Sciatic nerve (tissue), 2 donors: Measurements from ENCODE around the gene TMLHE. TPM values are rescaled to one million over a fixed set of nuclear protein-coding genes. Genes with fewer than 3 reads are reported as not detected.
"Not testable (repeated sequence)": the region's sequence is repeated elsewhere in the genome, so short reads cannot be mapped to it uniquely, and the experiment has no call there.

Source experiments
- ATAC-seq: fragments of 200-7000 bp; cut with Tn5 transposase; one replicate; pipeline ENCODE4 v1.9.1; 2020; ENCODE audit warnings: mild to moderate bottlenecking, moderate library complexity
- DNase-seq: peaks from one replicate; pipeline ENCODE4 v3.0.0-alpha.2; 2020; ENCODE audit warnings: low spot score
- intact Hi-C: fragments of 100-400 bp; cut with DNase I; formaldehyde crosslinking; loops from one replicate; pipeline ENCODE4 v1.14.2; 2022
- microRNA-seq: library from miRNA; unstranded; fragments of <30 nt; microRNA quantifications from one replicate; pipeline ENCODE4 v1.2.0, GENCODE V29; 2020
- total RNA-seq: library from RNA; stranded (reverse); fragmentation: NEBNext Ultra II Directional; extraction: Animal tissue kit (Norgen Biotek cat#: 25700); gene quantifications from one replicate; pipeline ENCODE4 v1.2.1, GENCODE V29; 2021
- donor health status: DM: no; HTN: no; CAD: no.
- donor health status: DM: no; HTN: no; CAD: no.

The TMLHE gene
- total RNA-seq, 1 donor from 2014 or later = 20.1 TPM

- not testable (repeated sequence) for ATAC-seq
Observed at GRCh38 chrX:155527023-155527422, 85.7 kb downstream of the TMLHE start.

DNA sequence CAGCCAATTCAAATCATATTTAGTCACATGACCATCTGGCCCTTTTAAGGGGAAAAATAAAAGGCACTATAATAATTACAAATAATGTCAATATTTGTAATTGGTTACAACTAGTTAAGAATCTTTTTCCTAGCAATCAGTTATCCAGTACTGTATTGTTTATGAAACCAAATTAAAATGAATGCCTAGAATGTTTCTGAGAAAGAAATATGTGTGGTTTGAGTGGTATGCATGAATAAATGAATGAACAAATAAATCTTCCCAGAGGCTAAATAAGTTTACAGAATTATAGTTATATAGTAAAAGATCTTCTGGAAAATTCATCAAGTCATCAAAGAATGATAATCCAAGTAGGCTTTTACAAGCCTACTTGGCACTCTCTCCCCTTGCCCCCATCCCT lies 98.5 kb downstream of the TMLHE start:
- intact Hi-C loops = no loop called here
- no peak for ATAC-seq
- no peak for DNase-seq

More at GRCh38 chrX:155527023-155527422, 85.7 kb downstream of the TMLHE start:
- intact Hi-C loops, DNase-seq: not testable (repeated sequence)

DNA sequence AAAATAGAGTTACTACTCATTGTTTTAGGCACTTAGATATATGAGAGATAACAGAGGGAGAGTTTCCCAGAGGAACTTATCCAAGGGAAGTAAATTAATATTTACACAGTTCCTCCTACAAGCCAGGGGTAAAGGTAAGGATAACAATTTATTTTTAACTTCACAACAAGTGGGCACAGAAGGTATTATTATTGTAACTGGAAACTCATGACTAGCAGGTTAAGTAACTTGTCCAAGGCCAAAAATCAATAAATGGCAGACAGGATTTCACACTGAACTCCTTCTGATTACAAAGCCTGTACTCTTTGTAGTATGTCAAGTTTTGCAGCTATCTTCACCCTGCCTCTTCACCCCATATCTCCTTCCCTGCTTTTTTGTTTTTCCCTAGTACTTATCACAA lies 107.5 kb downstream of the TMLHE start:
- ATAC-seq = no peak
- intact Hi-C loops = no loop called here
- no peak for DNase-seq

GRCh38 chrX:155495134-155495533 lies 117.6 kb downstream of the TMLHE start:
- ATAC-seq, DNase-seq, intact Hi-C loops: not testable (repeated sequence)

GRCh38 chrX:155491421-155491820 lies 121.3 kb downstream of the TMLHE start:
- DNase-seq, ATAC-seq, intact Hi-C loops: not testable (repeated sequence)

- ATAC-seq, intact Hi-C loops: not testable (repeated sequence)
Observed at GRCh38 chrX:155477136-155477535, 135.6 kb downstream of the TMLHE start.

DNA sequence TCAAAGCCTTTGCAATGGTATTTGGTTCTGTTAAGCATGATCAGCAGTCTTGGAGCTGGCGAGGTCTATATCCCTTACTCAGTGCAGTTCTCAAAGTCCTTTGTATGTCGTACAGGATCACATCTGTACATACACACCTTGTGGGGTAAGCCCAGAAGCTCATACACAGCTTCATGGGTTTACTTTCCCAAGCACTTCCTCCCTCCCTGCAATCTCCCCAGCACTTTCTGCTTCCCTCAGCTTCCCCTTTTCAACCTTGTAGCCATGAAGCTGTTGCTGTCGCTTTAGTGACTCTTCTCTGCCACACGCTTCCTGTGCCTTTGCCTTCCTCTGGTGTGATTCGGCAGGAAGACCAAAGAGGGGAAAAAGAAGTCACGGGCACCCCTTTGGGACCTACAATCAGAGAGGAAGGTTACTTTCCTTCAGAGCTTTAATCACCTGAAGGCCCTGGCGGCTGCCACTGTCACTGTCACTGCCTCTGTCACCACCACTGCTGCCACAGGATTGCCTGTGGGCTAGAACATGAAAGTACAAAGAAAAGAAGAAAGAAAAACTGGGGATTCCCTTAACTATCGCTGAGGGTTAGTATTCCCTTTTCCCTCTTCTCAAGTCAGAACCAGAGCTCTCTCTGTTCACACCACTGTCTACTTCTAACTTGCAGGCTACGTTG lies 146.3 kb downstream of the TMLHE start:
- ATAC-seq, DNase-seq, intact Hi-C loops: not testable (repeated sequence)

More at GRCh38 chrX:155477136-155477535, 135.6 kb downstream of the TMLHE start:
- DNase-seq = not testable (repeated sequence)

DNA sequence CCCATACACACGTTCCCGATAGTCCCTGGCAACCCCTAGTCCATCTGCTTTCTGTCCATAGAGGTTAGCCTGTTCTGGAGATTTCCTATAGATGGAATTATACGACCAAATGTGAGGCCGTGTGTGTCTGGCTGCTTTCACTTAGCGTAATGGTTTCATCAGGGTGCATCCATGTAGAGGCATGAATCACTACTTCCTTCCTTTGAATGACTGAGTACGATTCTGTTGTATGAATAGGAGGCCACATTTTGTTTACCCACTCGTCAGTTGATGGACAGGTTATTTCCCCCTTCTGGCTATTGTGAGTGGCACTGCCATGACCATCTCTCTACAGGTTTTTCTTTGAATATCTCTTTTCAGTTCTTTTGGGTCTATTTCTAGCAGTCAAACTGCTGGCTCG lies 152.3 kb downstream of the TMLHE start:
- intact Hi-C loops, ATAC-seq, DNase-seq: not testable (repeated sequence)

- ATAC-seq = peak; percentile 81
- DNase-seq, intact Hi-C loops: not testable (repeated sequence)
Observed at GRCh38 chrX:155458471-155458870, 154.3 kb downstream of the TMLHE start, which contains the start of gene F8A3. F8A3 (minus strand) TSS chrX:155458620; CDS start chrX:155458600, 20 bp downstream.

GRCh38 chrX:155457761-155458447 lies 154.8 kb downstream of the TMLHE start:
- intact Hi-C loops, DNase-seq: not testable (repeated sequence)
- ATAC-seq = peak; percentile 58

- intact Hi-C loops = no loop called here
- no peak for DNase-seq
- ATAC-seq = no peak
Observed at GRCh38 chrX:155441097-155441496, 171.7 kb downstream of the TMLHE start.

Small RNA genes lying within 50 kb of the gene (microRNA-seq; reads per million reads assigned to microRNA genes)
- gene MIR1184-3 = not detected

Other genes starting within 250 kb of the TMLHE start
- not detected for gene F8A2, start 230.9 kb downstream of the TMLHE start, total RNA-seq
- gene F8A3, start 154.3 kb downstream of the TMLHE start, total RNA-seq = not detected
- gene SPRY3, start 366 bp downstream of the TMLHE start, total RNA-seq = 1.8 TPM